NB4 (cell line): ENCODE data around the gene TAGLN3.

ENCODE experiments used
- CTCF ChIP-seq: IDR thresholded peaks from one replicate; pipeline ENCODE4 v1.5.1; 2012; ENCODE audit warnings: low read depth, low read length
- MAX ChIP-seq: IDR thresholded peaks from 2 replicates; pipeline ENCODE4 v1.6.1; 2011; ENCODE audit warnings: low read depth, low read length
- POLR2A ChIP-seq: IDR thresholded peaks from 2 replicates; pipeline ENCODE4 v1.6.1; 2011; ENCODE audit warnings: mild to moderate bottlenecking; ENCODE audit not compliant: insufficient read length; ENCODE audit errors: extremely low read depth

GRCh38 chr3:111999484-112000324 is 982 bp downstream of the TAGLN3 start:
- TF ChIP-seq CTCF (no peak), POLR2A (no peak), MAX (no peak)
